Inflammatory macrophage treated with lipopolysaccharide for 1 hour (primary cell): ENCODE data around the gene SLC22A9.
"Not testable (repeated sequence)": the region's sequence is repeated elsewhere in the genome, so short reads cannot be mapped to it uniquely, and the experiment has no call there.

Experiments
- DNase-seq, 2 donors: peaks; one replicate each; pipeline ENCODE4 v3.0.0-alpha.2; 2020 to 2022

SLC22A9 gene

GRCh38 chr11:63369165-63369970, at the start of gene SLC22A9:
Gene SLC22A9 (plus strand): TSS chr11:63369785. CDS start chr11:63370057, 272 bp downstream.
- no peak for DNase-seq

- DNase-seq, result no peak
Measured at GRCh38 chr11:63321723-63322122, 47.9 kb upstream of the SLC22A9 start.

- DNase-seq, result not testable (repeated sequence)
Measured at GRCh38 chr11:63335089-63335488, 34.5 kb upstream of the SLC22A9 start.

- DNase-seq, result no peak
Measured at GRCh38 chr11:63337070-63337469, 32.5 kb upstream of the SLC22A9 start.

GRCh38 chr11:63343130-63343529, 26.5 kb upstream of the SLC22A9 start:
- DNase-seq, result no peak

GRCh38 chr11:63352144-63352543, 17.4 kb upstream of the SLC22A9 start:
- no peak for DNase-seq

- no peak for DNase-seq
Measured at GRCh38 chr11:63362196-63362793, 7.3 kb upstream of the SLC22A9 start.

- no peak for DNase-seq
Measured at GRCh38 chr11:63369971-63370588, 495 bp downstream of the SLC22A9 start.

- DNase-seq, result no peak
Measured at GRCh38 chr11:63371396-63371795, 1.8 kb downstream of the SLC22A9 start.

GRCh38 chr11:63375434-63375833, 5.8 kb downstream of the SLC22A9 start:
- DNase-seq, result peak; percentile 2 to 21

GRCh38 chr11:63380130-63380529, 10.5 kb downstream of the SLC22A9 start:
- DNase-seq, result no peak

GRCh38 chr11:63395697-63396096, 26.1 kb downstream of the SLC22A9 start:
- DNase-seq, result no peak

- no peak for DNase-seq
Measured at GRCh38 chr11:63404161-63404935, 34.8 kb downstream of the SLC22A9 start.

GRCh38 chr11:63405114-63405513, 35.5 kb downstream of the SLC22A9 start:
- no peak for DNase-seq

GRCh38 chr11:63406458-63406857, 36.9 kb downstream of the SLC22A9 start:
- DNase-seq, result no peak

GRCh38 chr11:63417174-63417852, 47.7 kb downstream of the SLC22A9 start:
- no peak for DNase-seq

- no peak for DNase-seq
Measured at GRCh38 chr11:63427971-63428508, 58.5 kb downstream of the SLC22A9 start.

- DNase-seq, result not testable (repeated sequence)
Measured at GRCh38 chr11:63430731-63431130, 61.1 kb downstream of the SLC22A9 start.

GRCh38 chr11:63435351-63435750, 65.8 kb downstream of the SLC22A9 start:
- DNase-seq, result not testable (repeated sequence)

GRCh38 chr11:63435831-63436230, 66.2 kb downstream of the SLC22A9 start:
- DNase-seq, result not testable (repeated sequence)

- no peak for DNase-seq
Measured at GRCh38 chr11:63443714-63444113, 74.1 kb downstream of the SLC22A9 start.

- no peak for DNase-seq
Measured at GRCh38 chr11:63444160-63444559, 74.6 kb downstream of the SLC22A9 start.
